Prostate gland (tissue), 2 donors: ENCODE data around the gene STAT5B.

ENCODE experiments used
- POLR2A ChIP-seq: fragments of 450-650 bp; IDR thresholded peaks from one replicate; pipeline ENCODE4 v1.6.1; 2016; ENCODE audit warnings: antibody characterized with exemption, mild to moderate bottlenecking
- POLR2AphosphoS5 ChIP-seq: sonication (generic); formaldehyde crosslinking; IDR thresholded peaks from one replicate; pipeline ENCODE4 v1.6.1; 2017; ENCODE audit warnings: antibody characterized with exemption
- TF ChIP-seq, protein P1 (sequence below), 4 experiments: fragments of 200-600 bp in 2 of 4; fragments of 450-650 bp in 2 of 4; sonication (generic) in 2 of 4; IDR thresholded peaks; 1 replicate in 3 of 4; 2 replicates in 1 of 4; pipeline ENCODE4 v1.5.1; 2016 to 2019; ENCODE audit warnings: antibody characterized with exemption in 4 of 4, mild to moderate bottlenecking in 2 of 4, moderate library complexity in 2 of 4

GRCh38 chr17:42190491-42191274, 85.5 kb downstream of the STAT5B start:
- TF ChIP-seq POLR2AphosphoS5 (no peak), POLR2A (no peak)
- TF ChIP-seq, protein P1, sequence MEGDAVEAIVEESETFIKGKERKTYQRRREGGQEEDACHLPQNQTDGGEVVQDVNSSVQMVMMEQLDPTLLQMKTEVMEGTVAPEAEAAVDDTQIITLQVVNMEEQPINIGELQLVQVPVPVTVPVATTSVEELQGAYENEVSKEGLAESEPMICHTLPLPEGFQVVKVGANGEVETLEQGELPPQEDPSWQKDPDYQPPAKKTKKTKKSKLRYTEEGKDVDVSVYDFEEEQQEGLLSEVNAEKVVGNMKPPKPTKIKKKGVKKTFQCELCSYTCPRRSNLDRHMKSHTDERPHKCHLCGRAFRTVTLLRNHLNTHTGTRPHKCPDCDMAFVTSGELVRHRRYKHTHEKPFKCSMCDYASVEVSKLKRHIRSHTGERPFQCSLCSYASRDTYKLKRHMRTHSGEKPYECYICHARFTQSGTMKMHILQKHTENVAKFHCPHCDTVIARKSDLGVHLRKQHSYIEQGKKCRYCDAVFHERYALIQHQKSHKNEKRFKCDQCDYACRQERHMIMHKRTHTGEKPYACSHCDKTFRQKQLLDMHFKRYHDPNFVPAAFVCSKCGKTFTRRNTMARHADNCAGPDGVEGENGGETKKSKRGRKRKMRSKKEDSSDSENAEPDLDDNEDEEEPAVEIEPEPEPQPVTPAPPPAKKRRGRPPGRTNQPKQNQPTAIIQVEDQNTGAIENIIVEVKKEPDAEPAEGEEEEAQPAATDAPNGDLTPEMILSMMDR (IDR thresholded peaks at IDR 0.05): no peak
